ENCODE measurements around the gene ZNF688. TPM values are rescaled to one million over a fixed set of nuclear protein-coding genes. Genes with fewer than 3 reads are reported as not detected.

The ZNF688 gene
- total RNA-seq, 3 donors from 2014 or later (not counting 1 experiment from before 2014, with no cell fraction given), result 10.1 to 16.9 (median 16.5) TPM

DNA sequence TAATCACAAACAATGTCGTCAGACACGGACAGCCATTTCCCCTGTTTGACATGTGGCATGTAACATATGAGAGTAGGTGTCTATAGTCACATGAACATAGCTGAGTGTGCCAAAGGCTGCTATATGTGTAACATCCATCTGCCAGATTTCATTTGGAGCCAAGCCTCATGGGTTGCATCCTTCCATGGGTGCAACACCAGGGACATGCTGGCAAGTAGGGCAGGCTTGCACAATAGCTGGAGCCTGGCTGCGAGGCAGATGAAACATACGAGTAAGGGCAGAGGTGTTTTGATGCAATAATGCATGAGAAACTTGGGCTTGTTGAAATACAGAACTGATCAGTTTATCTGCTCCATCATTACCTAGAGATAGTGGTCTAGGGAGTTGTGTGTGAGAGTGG lies 47.7 kb upstream of the ZNF688 start:
- Histone ChIP-seq H3K27me3 (ENCODE audit: control insufficient read depth, insufficient read depth, low read length) (no peaks in the 10 kb centered on the region), H3K36me3 (ENCODE audit: control insufficient read depth, insufficient read depth, low read length) (no peaks in the 10 kb centered on the region), H3K27ac (ENCODE audit: low read length) (no peak overlapping the region), H3K4me1 (ENCODE audit: control insufficient read depth, insufficient read depth, low read length) (no peaks in the 10 kb centered on the region), H3K4me3 (ENCODE audit: low read length) (no peak overlapping the region), H3K9me3 (ENCODE audit: control insufficient read depth, insufficient read depth, low read length) (no peaks in the 10 kb centered on the region)
- Mint-ChIP-seq H3K36me3 (no peaks in the 10 kb centered on the region), H3K9me3 (no peaks in the 10 kb centered on the region), H3K4me3 (no peak overlapping the region), H3K27ac (no peak overlapping the region), H3K27me3 (ENCODE audit: low read depth in 2 of 2) (peaks cover 2 to 16% of the 10 kb centered on the region in 2 donors), H3K4me1 (peaks cover 0 to 4% of the 10 kb centered on the region in 2 donors)
- TF ChIP-seq, protein P1, sequence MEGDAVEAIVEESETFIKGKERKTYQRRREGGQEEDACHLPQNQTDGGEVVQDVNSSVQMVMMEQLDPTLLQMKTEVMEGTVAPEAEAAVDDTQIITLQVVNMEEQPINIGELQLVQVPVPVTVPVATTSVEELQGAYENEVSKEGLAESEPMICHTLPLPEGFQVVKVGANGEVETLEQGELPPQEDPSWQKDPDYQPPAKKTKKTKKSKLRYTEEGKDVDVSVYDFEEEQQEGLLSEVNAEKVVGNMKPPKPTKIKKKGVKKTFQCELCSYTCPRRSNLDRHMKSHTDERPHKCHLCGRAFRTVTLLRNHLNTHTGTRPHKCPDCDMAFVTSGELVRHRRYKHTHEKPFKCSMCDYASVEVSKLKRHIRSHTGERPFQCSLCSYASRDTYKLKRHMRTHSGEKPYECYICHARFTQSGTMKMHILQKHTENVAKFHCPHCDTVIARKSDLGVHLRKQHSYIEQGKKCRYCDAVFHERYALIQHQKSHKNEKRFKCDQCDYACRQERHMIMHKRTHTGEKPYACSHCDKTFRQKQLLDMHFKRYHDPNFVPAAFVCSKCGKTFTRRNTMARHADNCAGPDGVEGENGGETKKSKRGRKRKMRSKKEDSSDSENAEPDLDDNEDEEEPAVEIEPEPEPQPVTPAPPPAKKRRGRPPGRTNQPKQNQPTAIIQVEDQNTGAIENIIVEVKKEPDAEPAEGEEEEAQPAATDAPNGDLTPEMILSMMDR (IDR thresholded peaks at IDR 0.05), result no peak
- ATAC-seq (no peak), DNase-seq (no peak)
- 86% methylated on average over 4 of the region's 4 CpGs for WGBS (ENCODE audit: insufficient coverage)
- intact Hi-C loops (cut with micrococcal nuclease), result no loop called here

DNA sequence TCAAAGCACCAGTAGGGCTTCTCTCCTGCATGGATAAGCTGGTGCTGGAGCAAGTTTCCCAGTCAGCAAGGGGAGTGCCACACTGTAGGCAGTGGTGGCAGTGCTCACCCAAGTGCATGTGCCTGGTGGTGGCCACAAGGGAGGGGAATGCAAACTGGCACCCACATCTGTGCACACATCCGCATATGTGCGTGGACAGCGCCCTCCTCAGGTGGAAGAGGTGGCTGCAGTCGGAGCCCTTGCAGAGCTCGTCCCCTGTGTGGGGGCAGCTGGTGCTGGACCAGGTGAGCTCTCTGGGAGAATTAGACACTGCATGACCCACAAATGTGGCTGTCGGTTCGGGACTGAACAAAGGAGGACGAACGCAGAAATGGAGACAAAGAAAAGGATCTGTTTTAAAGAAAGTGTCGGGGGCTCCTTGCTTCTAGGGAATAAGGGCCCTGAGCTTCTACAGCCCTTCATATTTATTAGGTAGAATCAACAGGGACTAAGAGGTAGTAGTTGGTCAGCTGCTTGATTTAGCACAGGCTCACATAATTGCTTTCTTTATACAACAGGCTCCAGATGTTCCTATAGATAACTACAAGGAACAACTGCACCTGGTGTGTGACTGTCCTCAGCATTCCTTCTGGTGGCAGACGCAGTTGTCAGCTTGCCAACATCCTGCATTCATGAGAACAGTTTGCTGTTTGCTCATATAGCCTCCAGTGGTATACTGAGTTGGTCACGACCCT lies 44.0 kb upstream of the ZNF688 start:
- Mint-ChIP-seq H3K27me3 (ENCODE audit: low read depth in 2 of 2) (peaks cover 0 to 2% of the 10 kb centered on the region in 2 donors), H3K27ac (no peak overlapping the region), H3K4me1 (peaks cover 1 to 5% of the 10 kb centered on the region in 2 donors), H3K9me3 (no peaks in the 10 kb centered on the region), H3K4me3 (no peak overlapping the region), H3K36me3 (no peaks in the 10 kb centered on the region)
- 70% methylated on average over 11 of the region's 12 CpGs for WGBS (ENCODE audit: insufficient coverage)
- Histone ChIP-seq H3K27ac (ENCODE audit: low read length) (no peak overlapping the region), H3K36me3 (ENCODE audit: control insufficient read depth, insufficient read depth, low read length) (no peaks in the 10 kb centered on the region), H3K4me3 (ENCODE audit: low read length) (no peak overlapping the region), H3K9me3 (ENCODE audit: control insufficient read depth, insufficient read depth, low read length) (no peaks in the 10 kb centered on the region), H3K4me1 (ENCODE audit: control insufficient read depth, insufficient read depth, low read length) (peaks cover 4% of the 10 kb centered on the region), H3K27me3 (ENCODE audit: control insufficient read depth, insufficient read depth, low read length) (no peaks in the 10 kb centered on the region)
- ATAC-seq, result peak; percentile 82 to 87 (median 84)
- DNase-seq, result peak; percentile 58 to 79
- intact Hi-C loops (cut with micrococcal nuclease), result no loop called here
- TF ChIP-seq, protein P1 (IDR thresholded peaks at IDR 0.05), result peak; percentile 47

DNA sequence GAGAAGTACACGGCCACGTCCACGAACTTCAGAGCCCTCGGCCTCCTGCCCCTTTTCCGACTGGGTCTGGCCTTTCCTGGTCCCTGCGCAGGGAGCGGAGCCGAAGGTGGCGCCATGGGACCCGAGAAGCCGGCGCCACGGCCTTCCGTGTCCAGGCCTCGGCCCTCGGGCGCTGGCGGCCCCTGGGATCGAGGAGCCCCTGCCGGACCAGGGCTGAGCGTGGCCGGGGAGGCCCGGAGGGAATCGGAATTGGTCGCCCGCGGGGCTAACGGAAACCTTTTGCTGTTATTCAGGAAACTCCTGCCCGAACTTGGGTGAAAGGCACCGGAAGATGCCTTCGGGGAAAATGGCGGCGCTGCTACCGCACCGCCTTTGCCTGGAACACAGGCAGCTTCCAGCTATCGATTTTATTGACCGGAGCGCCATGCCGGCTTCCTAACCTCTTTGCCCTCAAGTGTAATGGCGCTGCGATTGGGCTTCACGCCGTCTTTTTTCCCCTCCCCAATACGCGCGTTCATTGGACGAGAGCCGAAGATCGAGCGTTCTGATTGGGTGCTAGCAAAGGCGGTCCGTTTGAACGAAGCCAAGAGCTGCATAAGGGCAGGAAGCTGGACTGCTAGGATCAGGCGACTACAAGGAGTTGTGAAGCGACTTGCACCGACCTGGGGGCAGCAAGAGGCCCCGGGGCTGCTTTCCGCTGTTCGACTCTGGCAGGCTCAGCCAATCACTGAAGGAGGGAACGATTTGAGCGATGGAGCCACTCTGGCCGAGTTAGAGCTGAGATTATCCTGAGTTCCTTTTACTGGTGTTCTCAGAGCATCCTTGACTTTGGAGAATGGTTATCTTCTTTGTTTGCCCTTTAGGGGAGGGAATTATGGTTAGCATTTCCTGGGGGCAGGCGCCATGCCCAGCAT lies 38.7 kb upstream of the ZNF688 start, which contains the start of gene ZNF689:
Gene ZNF689 (minus strand): TSS at position 464 of the 914 bp plus-strand sequence. CDS start 348 bp downstream, at position 116.
- H3K27ac Mint-ChIP-seq, result peak within 1 kb of the TSS; percentile 91 to 96
- Histone ChIP-seq H3K36me3 (ENCODE audit: control insufficient read depth, insufficient read depth, low read length) (peaks cover 2% of the 10 kb centered on the region), H3K27ac (ENCODE audit: low read length) (peak within 1 kb of the TSS; percentile 82), H3K4me3 (ENCODE audit: low read length) (peak within 1 kb of the TSS; percentile 62), H3K4me1 (ENCODE audit: control insufficient read depth, insufficient read depth, low read length) (peaks cover 17% of the 10 kb centered on the region), H3K27me3 (ENCODE audit: control insufficient read depth, insufficient read depth, low read length) (no peaks in the 10 kb centered on the region), H3K9me3 (ENCODE audit: control insufficient read depth, insufficient read depth, low read length) (no peaks in the 10 kb centered on the region)
- H3K9me3 Mint-ChIP-seq, result no peaks in the 10 kb centered on the region
- WGBS (ENCODE audit: insufficient coverage), result under 1% methylated on average over 62 of the region's 63 CpGs
- DNase-seq, result peak; percentile 96 to 98
- no peaks in the 10 kb centered on the region for H3K27me3 Mint-ChIP-seq (ENCODE audit: low read depth in 2 of 2)
- H3K4me1 Mint-ChIP-seq, result peaks cover 5 to 14% of the 10 kb centered on the region in 2 donors
- TF ChIP-seq, protein P1 (IDR thresholded peaks at IDR 0.05), result no peak
- intact Hi-C loops (cut with micrococcal nuclease), result no loop called here
- peak; percentile 90 to 93 (median 92) for ATAC-seq
- H3K4me3 Mint-ChIP-seq, result peak within 1 kb of the TSS; percentile 96
- no peaks in the 10 kb centered on the region for H3K36me3 Mint-ChIP-seq
